GM23338 (cell line): ENCODE data around the gene CEACAM8. TPM values are rescaled to one million over a fixed set of nuclear protein-coding genes. Genes with fewer than 3 reads are reported as not detected.

Experiments used
- ATAC-seq: fragments of 200-7000 bp; cut with Tn5 transposase; 3 replicates; pipeline ENCODE4 v1.9.1; 2020
- DNase-seq: peaks from one replicate; pipeline ENCODE4 v3.0.0-alpha.2; 2015; ENCODE audit warnings: low spot score
- H2AFZ ChIP-seq: fragments of 200-600 bp; sonication (generic); 2 replicates; pipeline ENCODE4 v1.8.0; 2016; ENCODE audit warnings: antibody characterized with exemption, mild to moderate bottlenecking, moderate library complexity
- H3F3A ChIP-seq: fragments of 200-600 bp; sonication (generic); replicated peaks from 2 replicates; pipeline ENCODE4 v1.8.0; 2017; ENCODE audit warnings: antibody characterized with exemption, mixed run types, low read depth
- H3K27ac ChIP-seq: fragments of 200-600 bp; sonication (generic); 2 replicates; pipeline ENCODE4 v1.6.1; 2016; ENCODE audit warnings: low read depth
- H3K27me3 ChIP-seq: fragments of 200-600 bp; sonication (generic); 2 replicates; pipeline ENCODE4 v1.8.0; 2016; ENCODE audit warnings: mild to moderate bottlenecking, mixed run types, moderate library complexity; ENCODE audit not compliant: insufficient read depth
- H3K36me3 ChIP-seq: fragments of 200-600 bp; sonication (generic); 2 replicates; pipeline ENCODE4 v1.8.0; 2016; ENCODE audit warnings: mild to moderate bottlenecking; ENCODE audit not compliant: insufficient read depth
- H3K4me1 ChIP-seq: fragments of 200-600 bp; sonication (generic); 2 replicates; pipeline ENCODE4 v1.8.0; 2016; ENCODE audit warnings: mild to moderate bottlenecking, moderate library complexity; ENCODE audit not compliant: insufficient read depth
- H3K4me2 ChIP-seq: fragments of 200-600 bp; sonication (generic); 2 replicates; pipeline ENCODE4 v1.7.1; 2017; ENCODE audit warnings: mixed run types
- H3K4me3 ChIP-seq: fragments of 200-600 bp; sonication (generic); 2 replicates; pipeline ENCODE4 v1.6.1; 2016; ENCODE audit warnings: mixed run types
- H3K79me2 ChIP-seq: fragments of 200-600 bp; sonication (generic); replicated peaks from 2 replicates; pipeline ENCODE4 v1.8.0; 2017; ENCODE audit warnings: mild to moderate bottlenecking; ENCODE audit not compliant: insufficient read depth
- H3K9me2 ChIP-seq: fragments of 200-600 bp; sonication (generic); 2 replicates; pipeline ENCODE4 v1.8.0; 2017; ENCODE audit not compliant: insufficient read depth
- H4K20me1 ChIP-seq: fragments of 200-600 bp; sonication (generic); replicated peaks from 2 replicates; pipeline ENCODE4 v1.8.0; 2017; ENCODE audit warnings: mild to moderate bottlenecking; ENCODE audit not compliant: insufficient read depth
- H3K27ac Mint-ChIP-seq: 2 replicates; pipeline ENCODE4 v1.8.0; 2020; ENCODE audit warnings: inconsistent platforms, mild to moderate bottlenecking, moderate library complexity, mixed read lengths
- H3K27me3 Mint-ChIP-seq: 3 replicates; pipeline ENCODE4 v1.8.0; 2022; ENCODE audit warnings: low read depth, mild to moderate bottlenecking, moderate library complexity, mixed read lengths, inconsistent platforms; ENCODE audit not compliant: insufficient read depth, poor library complexity
- H3K36me3 Mint-ChIP-seq: 3 replicates; pipeline ENCODE4 v1.8.0; 2021; ENCODE audit warnings: low read depth, mild to moderate bottlenecking, inconsistent platforms, moderate library complexity, mixed read lengths
- H3K4me1 Mint-ChIP-seq: 3 replicates; pipeline ENCODE4 v1.8.0; 2020; ENCODE audit warnings: mild to moderate bottlenecking, inconsistent platforms, mixed read lengths
- H3K4me3 Mint-ChIP-seq: 3 replicates; pipeline ENCODE4 v1.8.0; 2021; ENCODE audit warnings: moderate library complexity, mild to moderate bottlenecking, inconsistent platforms, mixed read lengths
- H3K9me3 Mint-ChIP-seq: 3 replicates; pipeline ENCODE4 v1.8.0; 2020; ENCODE audit warnings: moderate library complexity, mild to moderate bottlenecking, inconsistent platforms, mixed read lengths
- JUNB ChIP-seq: IDR thresholded peaks from one replicate; pipeline ENCODE4 v1.6.1; 2016; ENCODE audit warnings: antibody characterized with exemption; ENCODE audit not compliant: unreplicated experiment
- NANOG ChIP-seq: IDR thresholded peaks from 2 replicates; pipeline ENCODE4 v1.6.1; 2016; ENCODE audit warnings: antibody characterized with exemption, borderline replicate concordance
- STAT1 ChIP-seq: IDR thresholded peaks from one replicate; pipeline ENCODE4 v1.6.1; 2016; ENCODE audit warnings: antibody characterized with exemption; ENCODE audit not compliant: unreplicated experiment
- ZNF331 ChIP-seq: fragments of 250-450 bp; sonication (Bioruptor Pico); IDR thresholded peaks from 2 replicates; pipeline ENCODE4 v1.5.0; 2020; ENCODE audit warnings: low read depth, mild to moderate bottlenecking, moderate library complexity
- polyA plus RNA-seq: library from polyadenylated mRNA; unstranded; fragments of >200 nt; fragmentation: Nextera tagmentation; extraction: Ambion mirVana; gene quantifications from 2 replicates; pipeline ENCODE4 v1.2.1, GENCODE V29; 2016
- total RNA-seq: library from RNA; depleted of rRNA; stranded (reverse); fragments of >200 nt; shearing (Covaris generic); gene quantifications from 2 replicates; pipeline ENCODE4 v1.2.3, GENCODE V29; 2014
- TF ChIP-seq, protein P1 (sequence below): IDR thresholded peaks from 2 replicates; pipeline ENCODE4 v1.6.1; 2016; ENCODE audit warnings: antibody characterized with exemption
- TF ChIP-seq, protein P2 (sequence below): fragments of 250-450 bp; sonication (Bioruptor Pico); IDR thresholded peaks from 2 replicates; pipeline ENCODE4 v1.5.0; 2020; ENCODE audit warnings: mild to moderate bottlenecking, moderate library complexity

The CEACAM8 gene
- total and polyA plus RNA-seq, 2 experiments from 2014 or later = not detected

- no peak for ATAC-seq
- no peaks in the 10 kb centered on the region for H3K9me2 ChIP-seq
- H3K4me3 Mint-ChIP-seq = no peak overlapping the region
- TF ChIP-seq, protein P1, sequence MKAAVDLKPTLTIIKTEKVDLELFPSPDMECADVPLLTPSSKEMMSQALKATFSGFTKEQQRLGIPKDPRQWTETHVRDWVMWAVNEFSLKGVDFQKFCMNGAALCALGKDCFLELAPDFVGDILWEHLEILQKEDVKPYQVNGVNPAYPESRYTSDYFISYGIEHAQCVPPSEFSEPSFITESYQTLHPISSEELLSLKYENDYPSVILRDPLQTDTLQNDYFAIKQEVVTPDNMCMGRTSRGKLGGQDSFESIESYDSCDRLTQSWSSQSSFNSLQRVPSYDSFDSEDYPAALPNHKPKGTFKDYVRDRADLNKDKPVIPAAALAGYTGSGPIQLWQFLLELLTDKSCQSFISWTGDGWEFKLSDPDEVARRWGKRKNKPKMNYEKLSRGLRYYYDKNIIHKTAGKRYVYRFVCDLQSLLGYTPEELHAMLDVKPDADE = no peak
- TF ChIP-seq NANOG (no peak), ZNF331 (CRISPR knock-in tag) (no peak)
- TF ChIP-seq, protein P2, sequence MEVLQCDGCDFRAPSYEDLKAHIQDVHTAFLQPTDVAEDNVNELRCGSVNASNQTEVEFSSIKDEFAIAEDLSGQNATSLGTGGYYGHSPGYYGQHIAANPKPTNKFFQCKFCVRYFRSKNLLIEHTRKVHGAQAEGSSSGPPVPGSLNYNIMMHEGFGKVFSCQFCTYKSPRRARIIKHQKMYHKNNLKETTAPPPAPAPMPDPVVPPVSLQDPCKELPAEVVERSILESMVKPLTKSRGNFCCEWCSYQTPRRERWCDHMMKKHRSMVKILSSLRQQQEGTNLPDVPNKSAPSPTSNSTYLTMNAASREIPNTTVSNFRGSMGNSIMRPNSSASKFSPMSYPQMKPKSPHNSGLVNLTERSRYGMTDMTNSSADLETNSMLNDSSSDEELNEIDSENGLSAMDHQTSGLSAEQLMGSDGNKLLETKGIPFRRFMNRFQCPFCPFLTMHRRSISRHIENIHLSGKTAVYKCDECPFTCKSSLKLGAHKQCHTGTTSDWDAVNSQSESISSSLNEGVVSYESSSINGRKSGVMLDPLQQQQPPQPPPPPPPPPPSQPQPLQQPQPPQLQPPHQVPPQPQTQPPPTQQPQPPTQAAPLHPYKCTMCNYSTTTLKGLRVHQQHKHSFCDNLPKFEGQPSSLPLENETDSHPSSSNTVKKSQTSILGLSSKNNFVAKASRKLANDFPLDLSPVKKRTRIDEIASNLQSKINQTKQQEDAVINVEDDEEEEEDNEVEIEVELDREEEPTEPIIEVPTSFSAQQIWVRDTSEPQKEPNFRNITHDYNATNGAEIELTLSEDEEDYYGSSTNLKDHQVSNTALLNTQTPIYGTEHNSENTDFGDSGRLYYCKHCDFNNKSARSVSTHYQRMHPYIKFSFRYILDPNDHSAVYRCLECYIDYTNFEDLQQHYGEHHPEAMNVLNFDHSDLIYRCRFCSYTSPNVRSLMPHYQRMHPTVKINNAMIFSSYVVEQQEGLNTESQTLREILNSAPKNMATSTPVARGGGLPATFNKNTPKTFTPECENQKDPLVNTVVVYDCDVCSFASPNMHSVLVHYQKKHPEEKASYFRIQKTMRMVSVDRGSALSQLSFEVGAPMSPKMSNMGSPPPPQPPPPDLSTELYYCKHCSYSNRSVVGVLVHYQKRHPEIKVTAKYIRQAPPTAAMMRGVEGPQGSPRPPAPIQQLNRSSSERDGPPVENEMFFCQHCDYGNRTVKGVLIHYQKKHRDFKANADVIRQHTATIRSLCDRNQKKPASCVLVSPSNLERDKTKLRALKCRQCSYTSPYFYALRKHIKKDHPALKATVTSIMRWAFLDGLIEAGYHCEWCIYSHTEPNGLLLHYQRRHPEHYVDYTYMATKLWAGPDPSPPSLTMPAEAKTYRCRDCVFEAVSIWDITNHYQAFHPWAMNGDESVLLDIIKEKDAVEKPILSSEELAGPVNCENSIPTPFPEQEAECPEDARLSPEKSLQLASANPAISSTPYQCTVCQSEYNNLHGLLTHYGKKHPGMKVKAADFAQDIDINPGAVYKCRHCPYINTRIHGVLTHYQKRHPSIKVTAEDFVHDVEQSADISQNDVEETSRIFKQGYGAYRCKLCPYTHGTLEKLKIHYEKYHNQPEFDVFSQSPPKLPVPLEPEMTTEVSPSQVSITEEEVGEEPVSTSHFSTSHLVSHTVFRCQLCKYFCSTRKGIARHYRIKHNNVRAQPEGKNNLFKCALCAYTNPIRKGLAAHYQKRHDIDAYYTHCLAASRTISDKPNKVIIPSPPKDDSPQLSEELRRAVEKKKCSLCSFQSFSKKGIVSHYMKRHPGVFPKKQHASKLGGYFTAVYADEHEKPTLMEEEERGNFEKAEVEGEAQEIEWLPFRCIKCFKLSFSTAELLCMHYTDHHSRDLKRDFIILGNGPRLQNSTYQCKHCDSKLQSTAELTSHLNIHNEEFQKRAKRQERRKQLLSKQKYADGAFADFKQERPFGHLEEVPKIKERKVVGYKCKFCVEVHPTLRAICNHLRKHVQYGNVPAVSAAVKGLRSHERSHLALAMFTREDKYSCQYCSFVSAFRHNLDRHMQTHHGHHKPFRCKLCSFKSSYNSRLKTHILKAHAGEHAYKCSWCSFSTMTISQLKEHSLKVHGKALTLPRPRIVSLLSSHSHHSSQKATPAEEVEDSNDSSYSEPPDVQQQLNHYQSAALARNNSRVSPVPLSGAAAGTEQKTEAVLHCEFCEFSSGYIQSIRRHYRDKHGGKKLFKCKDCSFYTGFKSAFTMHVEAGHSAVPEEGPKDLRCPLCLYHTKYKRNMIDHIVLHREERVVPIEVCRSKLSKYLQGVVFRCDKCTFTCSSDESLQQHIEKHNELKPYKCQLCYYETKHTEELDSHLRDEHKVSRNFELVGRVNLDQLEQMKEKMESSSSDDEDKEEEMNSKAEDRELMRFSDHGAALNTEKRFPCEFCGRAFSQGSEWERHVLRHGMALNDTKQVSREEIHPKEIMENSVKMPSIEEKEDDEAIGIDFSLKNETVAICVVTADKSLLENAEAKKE (CRISPR knock-in tag) = no peak
- H3K79me2 ChIP-seq = no peaks in the 10 kb centered on the region
- no peaks in the 10 kb centered on the region for H3K4me1 Mint-ChIP-seq
- H3K4me2 ChIP-seq = no peak overlapping the region
- H3K4me1 ChIP-seq = no peaks in the 10 kb centered on the region
- H3F3A ChIP-seq = no peaks in the 10 kb centered on the region
- H3K36me3 Mint-ChIP-seq = peaks cover 19% of the 10 kb centered on the region
- no peaks in the 10 kb centered on the region for H3K36me3 ChIP-seq
- no peaks in the 10 kb centered on the region for H3K27me3 ChIP-seq
- H3K9me3 Mint-ChIP-seq = peaks cover 89% of the 10 kb centered on the region
- peaks cover 10% of the 10 kb centered on the region for H3K27me3 Mint-ChIP-seq
- H3K27ac Mint-ChIP-seq = no peak overlapping the region
- no peak for DNase-seq
- H3K4me3 ChIP-seq = no peak overlapping the region
- H4K20me1 ChIP-seq = no peaks in the 10 kb centered on the region
- H2AFZ ChIP-seq = no peak overlapping the region
- no peak overlapping the region for H3K27ac ChIP-seq
Measured at GRCh38 chr19:42627916-42628315, 33.2 kb upstream of the CEACAM8 start.

- Histone ChIP-seq H3K36me3 (no peaks in the 10 kb centered on the region), H3K4me2 (no peak overlapping the region), H2AFZ (no peak overlapping the region), H3F3A (no peaks in the 10 kb centered on the region), H3K9me2 (no peaks in the 10 kb centered on the region), H3K4me1 (no peaks in the 10 kb centered on the region), H3K79me2 (no peaks in the 10 kb centered on the region), H3K27ac (no peak overlapping the region), H3K4me3 (no peak overlapping the region), H3K27me3 (no peaks in the 10 kb centered on the region), H4K20me1 (no peaks in the 10 kb centered on the region)
- no peaks in the 10 kb centered on the region for H3K27me3 Mint-ChIP-seq
- no peaks in the 10 kb centered on the region for H3K4me1 Mint-ChIP-seq
- peaks cover 81% of the 10 kb centered on the region for H3K9me3 Mint-ChIP-seq
- DNase-seq (no peak), ATAC-seq (no peak)
- peaks cover 19% of the 10 kb centered on the region for H3K36me3 Mint-ChIP-seq
- no peak overlapping the region for H3K27ac Mint-ChIP-seq
- H3K4me3 Mint-ChIP-seq = no peak overlapping the region
- TF ChIP-seq NANOG (no peak), STAT1 (no peak), JUNB (no peak)
- TF ChIP-seq, protein P2 (CRISPR knock-in tag) = no peak
Measured at GRCh38 chr19:42626181-42626580, 31.5 kb upstream of the CEACAM8 start.
